Measurements from ENCODE around the gene DALRD3.
A peak's percentile ranks its signal among the peaks of the same experiment; 100 is the strongest.

Gene DALRD3

GRCh38 chr3:48989126-48989795 lies 29.1 kb downstream of the DALRD3 start:
- ATAC-seq = peak; percentile 6; the same call in 2 of the 3 replicates

GRCh38 chr3:48985831-48986376 lies 32.5 kb downstream of the DALRD3 start:
- ATAC-seq = no peak
- no peak for TF ChIP-seq SNAI2 (CRISPR knock-in tag; IDR thresholded peaks at IDR 0.05)
- TF ChIP-seq TSHZ2 (CRISPR knock-in tag; IDR thresholded peaks at IDR 0.05) = no peak
- no peak for TF ChIP-seq TCF4 (CRISPR knock-in tag; IDR thresholded peaks at IDR 0.05; ENCODE audit: borderline replicate concordance)
- no peak for TF ChIP-seq ARNTL (CRISPR knock-in tag; IDR thresholded peaks at IDR 0.05; ENCODE audit: borderline replicate concordance, low read depth)

More at GRCh38 chr3:48989126-48989795, 29.1 kb downstream of the DALRD3 start:
- TF ChIP-seq ZNF70 (CRISPR knock-in tag; IDR thresholded peaks at IDR 0.05) (no peak), ISL1 (CRISPR knock-in tag; IDR thresholded peaks at IDR 0.05) (no peak), TOX (CRISPR knock-in tag; IDR thresholded peaks at IDR 0.05; ENCODE audit: borderline replicate concordance) (no peak), CSDC2 (CRISPR knock-in tag; IDR thresholded peaks at IDR 0.05) (no peak)

GRCh38 chr3:48984663-48985062 lies 33.7 kb downstream of the DALRD3 start:
- ATAC-seq = no peak
- TF ChIP-seq ZNF565 (CRISPR knock-in tag; conservative IDR thresholded peaks at IDR 0.05; ENCODE audit: low read depth) (no peak), PATZ1 (CRISPR knock-in tag; IDR thresholded peaks at IDR 0.05; ENCODE audit: borderline replicate concordance) (no peak), ESRRG (CRISPR knock-in tag; IDR thresholded peaks at IDR 0.05) (no peak), CREB5 (CRISPR knock-in tag; IDR thresholded peaks at IDR 0.05; ENCODE audit: low read depth) (no peak)

- TF ChIP-seq ARNTL (CRISPR knock-in tag; IDR thresholded peaks at IDR 0.05; ENCODE audit: borderline replicate concordance, low read depth) (no peak), POU6F1 (CRISPR knock-in tag; IDR thresholded peaks at IDR 0.05; ENCODE audit: borderline replicate concordance, low read depth) (no peak), ISL1 (CRISPR knock-in tag; IDR thresholded peaks at IDR 0.05) (no peak), OSR1 (CRISPR knock-in tag; IDR thresholded peaks at IDR 0.05) (no peak), RARB (CRISPR knock-in tag; IDR thresholded peaks at IDR 0.05) (no peak), CREB5 (CRISPR knock-in tag; IDR thresholded peaks at IDR 0.05; ENCODE audit: low read depth) (no peak), CSRNP3 (CRISPR knock-in tag; IDR thresholded peaks at IDR 0.05) (no peak), TOX (CRISPR knock-in tag; IDR thresholded peaks at IDR 0.05; ENCODE audit: borderline replicate concordance) (no peak), SNAI2 (CRISPR knock-in tag; IDR thresholded peaks at IDR 0.05) (no peak), CSDC2 (CRISPR knock-in tag; IDR thresholded peaks at IDR 0.05) (no peak), PATZ1 (CRISPR knock-in tag; IDR thresholded peaks at IDR 0.05; ENCODE audit: borderline replicate concordance) (no peak), ZNF70 (CRISPR knock-in tag; IDR thresholded peaks at IDR 0.05) (no peak), BACH2 (CRISPR knock-in tag; IDR thresholded peaks at IDR 0.05; ENCODE audit: borderline replicate concordance) (no peak), ZNF8 (CRISPR knock-in tag; IDR thresholded peaks at IDR 0.05) (no peak), ZFP3 (CRISPR knock-in tag; IDR thresholded peaks at IDR 0.05) (no peak)
- no peak for ATAC-seq
Measured at GRCh38 chr3:48983096-48983495, 35.3 kb downstream of the DALRD3 start.

All from SK-N-SH treated with all-trans-retinoic acid at 6 μM for 48 hours (cell line).